Measurements from ENCODE around the gene CAPN9.

CAPN9 gene

DNA sequence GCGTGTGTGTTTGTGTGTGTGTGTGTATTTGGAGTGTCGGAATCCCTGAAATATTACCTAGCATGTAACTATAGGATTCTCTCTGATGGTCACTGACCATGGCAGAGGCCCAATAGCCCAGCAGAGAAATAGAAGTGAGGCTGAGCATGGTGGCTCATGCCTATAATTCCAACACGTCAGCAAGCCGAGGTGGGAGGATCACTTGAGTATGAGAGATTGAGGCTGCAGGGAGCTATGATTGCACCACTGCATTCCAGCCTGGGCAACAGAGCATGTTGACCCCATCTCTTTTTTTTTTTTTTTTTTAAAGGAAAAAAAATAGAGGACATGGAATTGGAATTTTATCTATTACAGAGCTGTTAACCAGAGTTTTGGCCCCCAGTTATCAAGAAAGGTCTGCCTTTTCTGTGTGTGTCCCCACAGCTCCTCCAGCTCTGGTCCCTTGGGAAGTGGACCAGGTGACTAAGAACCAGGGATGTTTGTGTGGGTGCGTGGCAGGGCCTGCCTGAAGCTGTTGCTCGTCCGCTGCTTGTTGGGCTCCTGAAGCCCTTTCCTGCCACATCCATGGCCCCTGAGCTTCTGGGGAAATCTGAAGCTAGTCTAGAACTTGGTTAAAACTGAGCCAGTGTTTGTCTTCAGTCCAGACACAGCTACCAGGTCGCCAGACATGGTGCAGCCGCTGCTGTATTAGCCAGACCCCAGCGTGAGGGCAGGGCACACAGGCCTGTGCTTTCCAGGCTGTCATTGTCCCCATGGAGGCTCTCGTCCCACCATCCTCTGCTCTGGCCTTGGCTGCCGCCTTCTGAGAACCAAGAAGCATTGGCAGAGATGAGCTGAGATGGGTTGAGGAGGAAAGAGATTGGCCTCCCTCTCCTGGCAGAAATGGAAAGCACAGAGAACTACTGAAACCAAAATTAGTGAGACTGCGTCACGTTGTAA lies 25.5 kb downstream of the CAPN9 start:
- no peak for DNase-seq

DNA sequence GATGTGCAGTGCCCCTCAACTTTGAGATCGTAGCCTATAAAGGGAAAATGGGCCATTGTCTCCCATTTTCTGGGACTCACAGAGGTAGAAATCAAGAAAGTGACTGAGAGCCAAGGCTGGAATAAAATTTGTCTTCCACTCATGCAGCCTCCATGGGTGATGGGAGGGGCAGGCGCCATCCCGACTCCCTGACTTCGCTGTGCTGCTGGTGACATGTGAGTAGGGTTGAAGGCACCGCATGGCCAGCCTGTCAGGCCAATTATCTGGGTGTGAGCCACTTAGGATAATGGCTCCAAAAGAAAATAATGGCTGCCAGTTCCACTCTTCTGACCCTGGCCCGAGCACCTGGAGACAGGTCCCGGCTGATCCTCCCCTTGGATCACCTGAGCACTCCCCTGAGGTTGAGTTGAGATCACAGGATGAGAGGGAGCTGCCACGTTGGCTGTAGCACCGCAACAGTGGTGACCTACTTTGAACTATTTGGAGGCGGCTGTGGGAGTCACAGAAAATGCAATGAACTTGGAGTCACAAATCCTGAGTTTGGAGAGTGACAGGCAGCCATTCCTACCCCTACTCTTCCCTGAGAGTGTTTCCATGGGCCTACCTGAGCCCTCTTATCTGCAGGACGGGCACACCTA lies 26.3 kb downstream of the CAPN9 start:
- no peak for DNase-seq

DNA sequence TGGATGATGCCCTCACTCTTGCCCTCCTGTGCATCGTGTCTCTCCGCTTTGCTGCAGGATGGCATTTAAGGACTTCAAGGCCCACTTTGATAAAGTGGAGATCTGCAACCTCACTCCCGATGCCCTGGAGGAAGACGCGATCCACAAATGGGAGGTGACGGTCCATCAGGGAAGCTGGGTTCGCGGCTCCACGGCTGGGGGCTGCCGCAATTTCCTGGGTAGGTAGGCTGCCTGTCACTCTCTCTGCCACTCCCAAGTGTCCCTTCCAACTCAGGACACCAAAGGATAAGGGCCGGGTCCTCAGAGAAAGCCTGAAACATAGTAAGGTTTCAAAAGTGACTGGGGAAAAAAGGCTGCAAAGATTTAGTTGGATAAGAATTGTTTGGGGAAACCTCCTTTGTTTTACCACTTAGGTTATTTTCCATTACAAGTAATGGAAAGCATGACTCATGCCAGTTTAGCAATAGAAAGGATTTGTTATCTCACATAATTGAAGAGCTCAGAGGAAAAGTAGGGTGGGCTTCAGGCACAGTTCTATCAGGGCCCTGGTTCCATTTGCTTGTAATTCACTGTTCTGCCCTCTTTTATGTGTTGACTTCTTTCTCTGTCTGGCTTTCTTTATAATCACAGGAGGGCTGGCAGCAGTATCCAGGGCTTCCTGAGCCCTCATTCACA lies 31.9 kb downstream of the CAPN9 start:
- DNase-seq = no peak

DNA sequence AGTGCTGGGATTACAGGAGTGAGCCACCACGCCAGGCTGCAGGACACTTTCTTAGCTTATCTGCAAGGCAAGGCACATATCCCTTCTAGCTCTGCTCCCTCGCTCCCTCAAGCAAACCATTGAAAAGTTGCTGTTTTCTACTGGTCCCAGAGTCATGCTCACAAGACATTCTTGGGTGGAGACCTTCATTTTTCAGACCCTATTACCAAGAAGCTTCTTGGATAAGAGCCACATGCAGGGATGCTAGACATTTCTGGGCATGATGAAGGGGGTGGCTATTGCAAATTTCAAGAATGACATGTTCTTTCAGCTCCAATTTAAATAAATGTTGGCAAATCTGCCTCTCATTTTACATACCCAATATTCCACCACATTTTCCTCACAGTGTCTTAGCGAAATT lies 33.9 kb downstream of the CAPN9 start:
- DNase-seq = no peak

DNA sequence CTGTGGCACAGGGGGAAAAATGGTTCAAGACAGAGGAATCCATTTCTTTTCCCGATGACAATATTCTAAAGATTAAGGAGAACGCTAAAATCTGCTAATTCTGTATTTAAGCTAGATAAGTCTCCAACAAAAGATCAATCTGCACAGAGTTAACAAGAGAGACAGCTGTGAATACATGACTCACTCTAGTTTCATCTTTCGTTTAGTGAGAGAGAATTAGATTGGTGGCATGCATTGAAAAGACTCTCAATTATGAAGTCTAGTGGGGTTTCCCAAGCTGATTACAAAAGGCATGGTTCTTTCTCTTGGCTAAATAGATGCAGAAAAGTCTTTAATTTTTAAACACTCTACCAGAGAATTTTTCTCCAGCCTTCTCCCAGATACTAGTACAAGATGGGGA lies 34.4 kb downstream of the CAPN9 start:
- DNase-seq = no peak

DNA sequence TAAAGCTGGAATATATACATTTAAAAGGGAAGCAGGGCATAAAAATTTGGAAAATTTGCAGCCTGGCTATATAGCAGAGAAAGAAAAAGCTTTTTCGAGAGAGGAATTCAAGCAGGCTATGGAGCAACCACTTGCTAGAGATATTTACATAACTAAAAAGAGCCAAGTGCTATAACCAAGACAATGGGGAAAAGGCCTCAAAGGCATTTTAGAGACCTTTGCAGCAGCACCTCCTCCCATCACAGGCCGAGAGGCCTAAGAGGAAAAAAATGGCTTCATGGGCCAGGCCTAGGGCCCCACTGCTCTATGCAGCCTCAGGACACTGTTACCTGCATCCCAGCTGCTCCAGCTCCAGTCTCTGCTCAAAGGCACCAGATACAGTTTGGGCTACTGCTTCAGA lies 37.0 kb downstream of the CAPN9 start:
- no peak for DNase-seq

DNA sequence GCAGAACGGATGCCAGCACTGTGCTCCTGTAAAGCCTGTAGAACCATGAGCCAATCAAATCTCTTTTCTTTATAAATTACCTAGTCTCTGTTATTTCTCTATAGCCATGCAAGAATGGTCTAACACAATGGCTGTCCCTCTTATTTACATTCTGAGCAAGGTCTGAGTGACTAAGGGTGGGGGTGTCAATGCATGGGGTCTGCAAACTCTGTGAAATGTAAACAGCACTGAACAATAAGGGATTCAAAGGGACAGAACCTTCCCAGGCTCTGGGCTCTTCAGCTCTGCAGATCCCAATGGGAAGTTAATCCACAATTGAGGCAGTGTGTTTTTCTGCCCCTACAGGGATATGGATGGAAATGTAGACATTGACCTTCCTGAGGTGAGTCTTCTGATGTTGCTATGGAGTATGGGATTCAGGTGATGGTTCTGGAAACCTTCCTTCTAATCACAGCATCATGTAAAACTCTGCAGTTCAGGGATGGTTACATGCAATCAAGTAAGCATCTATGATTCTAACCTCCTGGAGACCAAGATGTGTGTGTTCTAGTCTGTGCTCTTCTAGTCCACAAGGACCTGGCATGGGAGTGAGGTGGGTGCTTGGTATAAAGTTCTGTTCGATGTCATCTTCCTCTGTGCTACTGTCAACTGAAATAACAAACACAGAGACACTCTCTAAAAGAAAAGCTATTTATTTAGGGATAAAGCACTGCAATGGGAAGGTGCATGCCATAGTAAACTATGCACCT lies 38.6 kb downstream of the CAPN9 start:
- DNase-seq = no peak

DNA sequence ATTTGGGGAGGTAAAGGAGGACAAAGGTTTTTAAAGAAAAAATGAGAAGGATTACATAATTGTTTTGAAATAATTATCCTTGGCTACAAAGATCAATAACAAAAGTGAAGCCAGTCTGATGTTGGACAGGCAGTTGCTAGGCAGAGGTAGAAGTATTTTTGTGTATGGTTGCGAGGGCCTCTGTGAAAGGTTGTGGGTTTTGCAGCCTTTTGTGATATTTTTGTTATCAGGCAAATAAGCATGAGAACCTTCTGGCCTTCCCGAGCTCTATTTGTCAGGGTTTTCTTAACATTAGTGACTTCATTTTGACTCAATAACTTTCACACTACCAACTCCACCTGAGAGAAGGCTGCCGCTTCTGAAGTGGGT lies 39.2 kb downstream of the CAPN9 start:
- DNase-seq = no peak

DNA sequence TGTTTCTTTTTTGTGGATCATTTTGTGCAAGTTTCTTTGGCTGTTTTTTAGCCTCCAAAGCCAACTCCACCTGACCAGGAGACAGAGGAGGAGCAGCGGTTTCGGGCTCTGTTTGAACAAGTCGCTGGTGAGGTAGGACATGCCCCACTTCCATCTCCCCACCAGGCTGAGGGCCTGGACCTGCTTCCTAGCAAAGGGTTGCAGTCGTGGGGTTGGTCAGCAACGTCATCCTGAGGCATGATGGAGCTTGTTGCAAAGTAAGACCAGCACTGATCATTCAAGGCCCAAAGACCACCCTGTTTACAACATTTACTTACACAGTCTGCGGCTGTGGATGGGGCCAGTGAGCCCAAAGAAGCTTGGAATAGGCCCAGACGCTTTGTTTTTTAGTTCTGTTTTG lies 40.3 kb downstream of the CAPN9 start:
- no peak for DNase-seq

DNA sequence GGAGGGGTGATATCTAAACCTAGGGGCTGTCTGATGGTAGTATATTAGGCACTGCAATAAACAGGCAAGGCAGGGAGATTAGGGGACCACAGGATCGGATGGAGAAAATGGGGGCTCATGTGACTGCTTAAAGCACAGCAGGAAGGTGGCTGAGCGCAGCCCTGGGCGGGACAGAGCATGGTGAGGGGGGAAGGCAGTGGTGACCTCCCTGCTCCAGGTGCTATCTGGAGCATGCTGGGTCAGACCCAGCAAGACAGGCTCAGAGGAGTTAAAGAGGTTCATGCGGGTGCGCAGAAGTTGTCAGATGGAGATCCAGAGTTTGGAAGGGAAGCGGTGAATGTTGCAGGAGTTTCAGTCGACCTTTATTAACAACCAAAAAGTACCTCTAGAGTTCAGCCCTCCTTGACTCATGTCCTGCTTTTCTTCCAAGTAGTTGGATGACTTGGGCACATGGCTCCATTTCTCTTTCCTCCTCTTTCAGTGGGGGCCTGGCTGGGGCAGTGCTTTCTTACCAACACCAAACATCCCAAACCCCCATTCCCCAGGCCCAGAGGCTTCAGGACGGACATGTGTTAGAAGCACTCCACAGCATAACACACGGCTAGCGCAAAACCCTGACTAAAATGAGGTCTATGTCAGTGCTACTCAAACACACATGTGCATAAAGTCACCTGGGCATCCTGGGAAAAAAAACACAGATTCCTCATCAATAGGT lies 41.5 kb downstream of the CAPN9 start:
- DNase-seq = no peak

DNA sequence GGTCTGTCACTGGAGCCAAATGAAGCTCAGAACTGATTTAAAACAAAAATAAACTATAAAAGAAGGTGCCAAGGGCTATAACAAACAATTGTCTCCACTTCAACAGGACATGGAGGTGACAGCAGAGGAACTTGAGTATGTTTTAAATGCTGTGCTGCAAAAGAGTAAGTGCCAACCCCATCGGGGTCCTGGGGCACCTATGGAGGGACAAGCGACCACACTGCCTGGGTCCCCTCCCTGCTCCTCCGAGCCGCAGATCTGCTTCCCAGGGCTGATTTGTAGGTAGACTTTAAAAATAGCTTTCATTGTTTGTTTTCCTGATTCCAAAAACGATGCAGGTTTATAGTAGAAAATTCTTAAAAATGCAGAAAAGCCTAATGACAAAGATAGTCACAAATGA lies 42.8 kb downstream of the CAPN9 start:
- no peak for DNase-seq

DNA sequence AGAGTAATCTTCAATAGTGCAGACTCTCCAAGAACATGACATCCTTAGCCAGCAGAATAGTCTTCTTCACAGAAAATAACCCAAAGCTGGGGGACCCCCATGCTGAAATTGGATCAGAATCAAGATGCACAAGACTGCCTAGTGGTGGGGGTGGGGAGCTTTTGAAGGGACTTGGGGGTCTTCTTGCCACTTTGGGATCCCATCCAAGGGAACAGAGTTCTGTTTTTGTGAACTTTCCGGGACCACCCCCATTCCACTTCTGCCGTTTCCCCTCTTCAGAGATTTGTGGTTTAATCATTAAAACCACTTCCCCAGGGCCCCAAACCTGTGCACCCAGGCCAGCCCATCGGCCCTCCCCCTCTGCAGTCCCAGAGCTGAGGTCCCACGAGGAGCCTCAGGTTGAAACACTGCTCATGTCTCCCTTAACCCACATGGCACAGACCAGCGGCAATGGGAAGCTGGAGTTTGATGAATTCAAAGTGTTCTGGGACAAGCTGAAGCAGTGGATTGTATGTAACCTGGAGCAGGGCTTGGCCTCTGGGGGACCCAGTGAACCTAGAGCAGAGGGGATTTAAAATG lies 44.9 kb downstream of the CAPN9 start:
- DNase-seq = no peak

DNA sequence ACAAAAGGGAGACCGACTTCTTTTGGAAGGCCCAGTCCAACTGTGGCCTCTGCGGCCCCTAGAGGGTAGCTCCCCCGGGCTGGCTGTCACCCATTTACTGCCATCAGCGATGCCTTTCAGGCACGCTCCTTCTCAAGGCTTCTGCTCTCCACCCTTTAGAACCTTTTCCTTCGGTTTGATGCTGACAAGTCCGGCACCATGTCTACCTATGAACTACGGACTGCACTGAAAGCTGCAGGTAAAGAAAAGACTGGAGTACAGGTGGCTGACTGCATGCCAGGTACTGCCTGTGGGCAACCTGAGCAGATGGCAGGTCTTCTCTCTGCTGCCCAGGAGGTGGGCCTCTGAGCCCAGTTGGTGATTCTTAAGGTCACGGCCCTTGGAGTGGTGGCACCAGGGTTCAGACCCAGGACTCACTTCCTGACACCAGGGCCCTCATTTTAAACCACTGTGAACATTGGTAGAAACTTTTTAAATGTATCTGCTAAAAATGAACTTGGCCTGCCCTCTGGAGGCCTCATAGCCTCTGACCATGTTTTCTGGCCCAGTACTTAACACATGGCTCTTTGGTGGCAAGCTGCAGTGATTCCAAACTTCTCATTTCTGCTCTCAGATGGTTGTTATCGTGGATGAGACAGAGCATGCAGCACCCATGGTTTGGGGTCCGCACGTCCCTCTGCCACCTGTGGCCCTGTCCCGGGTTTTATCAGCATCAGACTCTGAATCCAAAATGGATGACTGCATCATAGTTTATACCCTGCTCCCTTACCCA lies 45.7 kb downstream of the CAPN9 start:
- DNase-seq = no peak

DNA sequence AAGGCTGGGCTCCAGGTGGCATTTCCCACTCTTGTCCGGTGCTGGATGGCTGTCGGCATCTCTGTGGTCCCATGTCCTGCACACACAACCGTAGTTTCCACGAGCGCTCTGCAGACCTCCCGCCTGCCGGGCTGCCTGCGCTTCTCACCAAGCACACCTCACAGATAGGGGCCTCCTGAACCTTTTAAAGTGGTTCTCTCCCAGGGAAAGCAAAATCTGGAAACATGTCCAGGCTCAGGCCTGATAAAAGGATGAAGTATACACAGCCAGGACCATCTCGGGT lies 46.2 kb downstream of the CAPN9 start:
- DNase-seq = no peak

DNA sequence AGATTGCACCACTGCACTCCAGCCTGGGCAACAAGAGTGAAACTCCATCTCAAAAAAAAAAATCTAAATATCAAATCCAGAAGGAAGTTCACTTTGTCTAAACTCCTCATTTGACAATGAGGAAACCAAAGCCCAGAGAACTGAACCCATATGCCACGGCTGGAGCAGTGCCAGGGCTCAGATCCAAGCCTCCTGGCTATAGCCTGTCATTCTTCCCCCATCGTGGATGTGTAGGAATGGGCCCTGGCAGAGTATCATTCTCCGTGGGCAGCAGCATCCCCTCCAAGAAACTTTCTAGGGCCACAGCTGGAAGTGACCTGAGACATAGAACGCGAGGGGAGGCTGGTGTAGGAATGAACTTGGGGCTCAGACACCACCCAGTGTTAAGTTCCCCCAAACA lies 47.2 kb downstream of the CAPN9 start:
- no peak for DNase-seq

DNA sequence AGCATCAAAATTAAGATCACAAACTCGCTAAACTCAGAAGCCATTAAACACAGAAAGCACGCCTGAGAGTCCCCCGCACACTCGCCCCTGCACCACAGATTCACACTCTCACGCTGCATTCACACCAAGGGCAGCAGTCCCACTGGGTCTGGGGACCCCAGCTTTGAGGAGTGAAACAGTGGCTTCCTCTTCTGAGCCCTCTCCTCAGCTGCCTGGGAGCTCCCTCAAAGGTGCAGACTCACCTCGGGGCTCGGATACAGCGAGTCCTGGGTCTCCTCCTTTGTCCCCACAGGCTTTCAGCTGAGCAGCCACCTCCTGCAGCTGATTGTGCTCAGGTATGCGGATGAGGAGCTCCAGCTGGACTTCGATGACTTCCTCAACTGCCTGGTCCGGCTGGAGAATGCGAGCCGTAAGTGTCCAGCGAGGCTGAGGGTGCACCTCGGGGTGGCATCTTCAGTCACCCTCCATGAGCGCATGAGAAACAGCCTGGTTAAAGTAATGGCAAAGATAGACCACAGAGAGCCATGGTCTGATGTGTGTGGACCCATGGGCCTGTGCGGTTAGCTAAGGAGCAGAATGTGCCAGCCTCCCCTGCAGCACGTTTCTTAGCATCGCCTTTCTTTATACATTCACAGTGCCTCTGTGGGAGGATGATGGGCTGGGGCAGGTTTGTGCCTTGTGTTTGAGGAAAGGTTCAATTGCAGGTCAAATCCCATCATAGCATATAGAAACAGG lies 47.9 kb downstream of the CAPN9 start:
- DNase-seq = no peak

DNA sequence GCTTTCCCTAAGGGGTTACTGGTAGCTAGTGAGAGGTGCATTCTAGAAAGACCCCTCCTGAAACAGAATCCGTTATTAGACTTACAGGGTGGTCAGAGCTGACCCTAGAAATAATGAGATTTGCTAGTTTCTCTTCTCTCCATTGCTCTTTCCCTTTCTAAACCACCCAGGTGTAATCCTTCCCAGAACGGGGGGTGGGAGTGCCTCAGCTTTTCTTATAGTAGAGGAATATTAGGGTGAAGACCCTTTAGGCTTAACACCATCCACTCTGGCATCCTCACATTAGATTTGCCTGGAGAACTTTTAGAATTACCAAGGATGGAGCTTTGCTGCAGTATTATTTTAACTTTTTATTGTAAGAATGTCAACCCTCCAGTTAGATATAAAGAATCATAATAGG lies 49.4 kb downstream of the CAPN9 start:
- no peak for DNase-seq

DNA sequence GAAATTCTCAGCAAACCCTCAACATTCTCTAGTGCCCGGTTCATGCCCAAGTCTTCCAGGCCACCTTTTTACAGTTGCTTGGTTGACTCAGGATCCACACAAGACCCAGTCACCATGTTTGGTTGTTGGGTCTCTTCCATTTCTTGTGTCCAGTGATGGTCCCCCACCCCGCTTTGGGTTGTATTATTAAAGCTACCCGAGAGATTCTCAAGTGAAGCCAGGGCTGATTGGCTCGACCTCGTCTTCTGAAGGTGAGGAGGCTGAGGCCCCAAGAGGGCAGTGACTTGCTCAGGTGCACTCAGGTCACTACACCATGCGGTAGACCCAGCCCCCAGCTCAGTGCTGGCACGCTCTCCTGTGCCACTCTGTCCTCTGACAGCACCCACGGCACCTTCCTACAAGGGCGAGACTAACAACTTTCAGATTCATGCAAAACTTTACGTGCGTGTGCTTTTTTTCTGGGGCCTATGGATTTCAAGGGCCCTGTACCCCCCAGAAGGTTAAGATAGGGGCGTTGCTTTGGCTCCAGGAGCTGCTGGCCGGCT lies 50.3 kb downstream of the CAPN9 start:
- DNase-seq = no peak

DNA sequence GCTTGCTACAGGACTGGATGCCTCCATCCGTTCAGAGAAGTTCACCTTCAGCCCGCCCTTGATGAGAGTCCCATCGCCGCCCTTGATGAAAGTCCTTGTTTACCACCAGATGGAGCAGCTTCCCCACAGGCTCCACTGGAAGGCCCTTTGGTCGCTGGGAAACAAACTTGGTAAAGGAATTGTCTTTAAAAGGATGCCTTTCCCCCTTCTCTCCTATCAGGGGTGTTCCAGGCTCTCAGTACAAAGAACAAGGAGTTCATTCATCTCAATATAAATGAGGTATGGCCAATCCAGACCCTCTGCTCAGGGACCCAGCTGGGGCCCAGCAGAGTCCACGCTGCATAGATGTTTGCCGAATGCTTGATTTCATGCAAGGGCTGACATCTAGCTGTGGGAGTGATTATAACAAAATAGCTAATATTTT lies 50.8 kb downstream of the CAPN9 start:
- no peak for DNase-seq

DNA sequence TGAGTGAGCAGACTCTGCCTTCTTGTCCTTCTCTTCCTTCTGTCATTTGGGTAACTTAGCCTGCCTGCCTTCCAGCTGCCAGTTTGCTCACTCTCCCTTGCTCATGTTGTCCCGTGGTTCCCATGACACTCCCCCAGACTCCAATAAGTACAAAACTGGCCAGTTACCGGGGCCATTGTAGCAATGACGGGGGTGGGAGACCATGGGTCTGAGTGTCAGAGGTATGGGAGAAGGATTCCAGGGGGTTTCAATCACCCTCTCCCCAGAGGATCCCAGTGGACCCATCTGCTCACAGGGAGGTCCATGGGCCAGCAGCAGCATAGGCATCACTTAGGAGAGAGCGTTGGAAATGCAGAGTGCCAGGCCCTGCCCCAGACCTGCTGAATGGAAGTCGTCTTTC lies 51.3 kb downstream of the CAPN9 start:
- DNase-seq = no peak

All from NCI-H187 (cell line).